K562 (cell line): ENCODE data around the gene PALM3. TPM values are rescaled to one million over a fixed set of nuclear protein-coding genes. Genes with fewer than 3 reads are reported as not detected.

Experiments
- ARNT ChIP-seq, 2 experiments: fragments of 450-650 bp; IDR thresholded peaks; 2 replicates each; pipeline ENCODE4 v1.6.1; 2016; ENCODE audit warnings: mild to moderate bottlenecking in 1 of 2
- BRD4 ChIP-seq: fragments of 200-600 bp; sonication (generic); IDR thresholded peaks from 2 replicates; pipeline ENCODE4 v1.6.1; 2017; ENCODE audit warnings: inconsistent platforms
- JUNB ChIP-seq: fragments of 450-650 bp; formaldehyde crosslinking; conservative IDR thresholded peaks from 2 replicates; pipeline ENCODE4 v1.4.0; 2020; ENCODE audit warnings: mild to moderate bottlenecking
- MTA2 ChIP-seq: fragments of 450-650 bp; IDR thresholded peaks from 2 replicates; pipeline ENCODE4 v1.6.1; 2016; ENCODE audit warnings: low read depth
- POLR2AphosphoS5 ChIP-seq: IDR thresholded peaks from 2 replicates; pipeline ENCODE4 v1.6.1; 2011; ENCODE audit warnings: mild to moderate bottlenecking, low read depth, low read length, moderate library complexity; ENCODE audit not compliant: control insufficient read depth, insufficient read depth
- TRIM24 ChIP-seq, 2 experiments: fragments of 450-650 bp; IDR thresholded peaks; 2 replicates each; pipeline ENCODE4 v1.6.1; 2016
- ZNF561 ChIP-seq: fragments of 450-650 bp; formaldehyde crosslinking; conservative IDR thresholded peaks from 2 replicates; pipeline ENCODE4 v1.4.0; 2020; ENCODE audit warnings: mild to moderate bottlenecking, moderate library complexity
- ZNF583 ChIP-seq: fragments of 250-450 bp; sonication (Bioruptor Pico); IDR thresholded peaks from 2 replicates; pipeline ENCODE4 v1.4.0; 2020
- polyA plus RNA-seq, 8 experiments: library from polyadenylated mRNA; depleted of rRNA in 4 of 8; stranded (reverse) in 5 of 8; unstranded in 3 of 8; fragments of >200 nt; fragmentation: Nextera tagmentation in 2 of 8; fragmentation: Illumina TruSeq in 1 of 8; extraction: Ambion mirVana in 2 of 8; extraction: Trizol in 1 of 8; gene quantifications; 2 replicates each; pipeline versions ENCODE4 v1.2.1 to v1.2.3, GENCODE V29; 2011 to 2014; ENCODE audit warnings: inconsistent platforms in 1 of 8, missing spikeins in 1 of 8
- total RNA-seq, 7 experiments: library from RNA; depleted of rRNA in 6 of 7; stranded (reverse); fragments of >200 nt in 6 of 7; fragmentation: Illumina TruSeq in 2 of 7; extraction: Trizol in 2 of 7; gene quantifications; 2 replicates each; pipeline versions ENCODE4 v1.2.1 to v1.2.3, GENCODE V29; 2011 to 2021; ENCODE audit warnings: low replicate concordance in 1 of 7
- TF ChIP-seq, protein P1 (sequence below): fragments of 150-350 bp; IDR thresholded peaks from 2 replicates; pipeline ENCODE4 v1.6.1; 2014; ENCODE audit warnings: low read depth, mild to moderate bottlenecking, low read length, borderline replicate concordance
- TF ChIP-seq, protein P2 (sequence below), 2 experiments: fragments of 450-650 bp; IDR thresholded peaks; 2 replicates each; pipeline ENCODE4 v1.6.1; 2016; ENCODE audit warnings: mild to moderate bottlenecking in 2 of 2, borderline replicate concordance in 1 of 2, low read depth in 1 of 2, moderate library complexity in 1 of 2
- TF ChIP-seq, protein P3 (sequence below): sonication (generic); formaldehyde crosslinking; IDR thresholded peaks from 2 replicates; pipeline ENCODE4 v1.5.0; 2020; ENCODE audit warnings: missing genetic modification reagents

Gene PALM3
- total and polyA plus RNA-seq, 9 of the 15 experiments (the other 6 are each of a cell fraction or from before 2014, with no cell fraction given): 0.07 to 9.3 (median 3.3) TPM

DNA sequence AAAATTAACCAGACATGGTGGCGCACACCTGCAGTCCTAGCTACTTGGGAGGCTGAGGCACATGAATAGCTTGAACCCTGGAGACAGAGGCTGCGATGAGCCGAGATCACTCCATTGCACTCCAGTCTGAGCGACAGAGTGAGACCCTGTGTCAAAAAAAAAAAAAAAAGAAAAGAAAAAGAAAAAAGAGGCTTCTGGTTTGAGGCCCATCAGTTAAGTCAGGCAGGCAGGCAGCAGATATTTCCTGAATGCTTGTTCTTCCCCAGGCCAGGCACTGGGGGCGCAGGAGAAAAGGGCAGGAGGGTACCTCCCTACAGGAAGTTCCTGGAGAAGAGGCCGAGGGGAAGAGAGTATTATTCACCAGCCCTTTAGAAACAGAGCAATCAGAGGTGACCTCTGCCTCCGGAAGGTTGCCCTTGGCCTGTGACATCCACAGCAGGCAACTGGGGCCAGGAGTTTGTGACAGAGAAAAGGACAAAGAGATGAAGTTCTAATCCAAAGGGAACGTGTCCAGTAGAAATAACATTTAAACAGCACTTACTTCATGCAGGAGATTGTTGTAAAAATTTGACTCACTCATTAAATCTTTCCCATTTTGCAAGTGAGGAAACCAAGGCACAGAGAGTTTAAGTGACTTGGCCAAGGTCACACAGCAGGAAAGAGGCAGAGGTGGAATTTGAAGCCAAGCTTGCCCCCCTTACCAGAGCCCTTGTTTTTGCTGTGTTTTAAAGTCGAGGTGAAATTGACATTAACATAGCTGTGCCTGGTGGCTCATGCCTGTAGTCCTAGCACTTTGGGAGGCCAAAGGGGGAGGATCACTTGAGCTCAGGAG, 38.3 kb downstream of the PALM3 start (continued):
- TF ChIP-seq JUNB (CRISPR knock-in tag) (no peak), ARNT (IDR thresholded peaks at IDR 0.05) (peak in 1 of 2 experiments; percentile 33; a peak in 1 of 4 replicates), ZNF583 (CRISPR knock-in tag) (no peak), POLR2AphosphoS5 (no peak), BRD4 (no peak), MTA2 (no peak), ZNF561 (CRISPR knock-in tag) (no peak), TRIM24 (IDR thresholded peaks at IDR 0.05) (peak in 1 of 2 experiments; percentile 62; a peak in 2 of 4 replicates)
- TF ChIP-seq, protein P1, sequence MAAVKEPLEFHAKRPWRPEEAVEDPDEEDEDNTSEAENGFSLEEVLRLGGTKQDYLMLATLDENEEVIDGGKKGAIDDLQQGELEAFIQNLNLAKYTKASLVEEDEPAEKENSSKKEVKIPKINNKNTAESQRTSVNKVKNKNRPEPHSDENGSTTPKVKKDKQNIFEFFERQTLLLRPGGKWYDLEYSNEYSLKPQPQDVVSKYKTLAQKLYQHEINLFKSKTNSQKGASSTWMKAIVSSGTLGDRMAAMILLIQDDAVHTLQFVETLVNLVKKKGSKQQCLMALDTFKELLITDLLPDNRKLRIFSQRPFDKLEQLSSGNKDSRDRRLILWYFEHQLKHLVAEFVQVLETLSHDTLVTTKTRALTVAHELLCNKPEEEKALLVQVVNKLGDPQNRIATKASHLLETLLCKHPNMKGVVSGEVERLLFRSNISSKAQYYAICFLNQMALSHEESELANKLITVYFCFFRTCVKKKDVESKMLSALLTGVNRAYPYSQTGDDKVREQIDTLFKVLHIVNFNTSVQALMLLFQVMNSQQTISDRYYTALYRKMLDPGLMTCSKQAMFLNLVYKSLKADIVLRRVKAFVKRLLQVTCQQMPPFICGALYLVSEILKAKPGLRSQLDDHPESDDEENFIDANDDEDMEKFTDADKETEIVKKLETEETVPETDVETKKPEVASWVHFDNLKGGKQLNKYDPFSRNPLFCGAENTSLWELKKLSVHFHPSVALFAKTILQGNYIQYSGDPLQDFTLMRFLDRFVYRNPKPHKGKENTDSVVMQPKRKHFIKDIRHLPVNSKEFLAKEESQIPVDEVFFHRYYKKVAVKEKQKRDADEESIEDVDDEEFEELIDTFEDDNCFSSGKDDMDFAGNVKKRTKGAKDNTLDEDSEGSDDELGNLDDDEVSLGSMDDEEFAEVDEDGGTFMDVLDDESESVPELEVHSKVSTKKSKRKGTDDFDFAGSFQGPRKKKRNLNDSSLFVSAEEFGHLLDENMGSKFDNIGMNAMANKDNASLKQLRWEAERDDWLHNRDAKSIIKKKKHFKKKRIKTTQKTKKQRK: no peak
- TF ChIP-seq, protein P2, sequence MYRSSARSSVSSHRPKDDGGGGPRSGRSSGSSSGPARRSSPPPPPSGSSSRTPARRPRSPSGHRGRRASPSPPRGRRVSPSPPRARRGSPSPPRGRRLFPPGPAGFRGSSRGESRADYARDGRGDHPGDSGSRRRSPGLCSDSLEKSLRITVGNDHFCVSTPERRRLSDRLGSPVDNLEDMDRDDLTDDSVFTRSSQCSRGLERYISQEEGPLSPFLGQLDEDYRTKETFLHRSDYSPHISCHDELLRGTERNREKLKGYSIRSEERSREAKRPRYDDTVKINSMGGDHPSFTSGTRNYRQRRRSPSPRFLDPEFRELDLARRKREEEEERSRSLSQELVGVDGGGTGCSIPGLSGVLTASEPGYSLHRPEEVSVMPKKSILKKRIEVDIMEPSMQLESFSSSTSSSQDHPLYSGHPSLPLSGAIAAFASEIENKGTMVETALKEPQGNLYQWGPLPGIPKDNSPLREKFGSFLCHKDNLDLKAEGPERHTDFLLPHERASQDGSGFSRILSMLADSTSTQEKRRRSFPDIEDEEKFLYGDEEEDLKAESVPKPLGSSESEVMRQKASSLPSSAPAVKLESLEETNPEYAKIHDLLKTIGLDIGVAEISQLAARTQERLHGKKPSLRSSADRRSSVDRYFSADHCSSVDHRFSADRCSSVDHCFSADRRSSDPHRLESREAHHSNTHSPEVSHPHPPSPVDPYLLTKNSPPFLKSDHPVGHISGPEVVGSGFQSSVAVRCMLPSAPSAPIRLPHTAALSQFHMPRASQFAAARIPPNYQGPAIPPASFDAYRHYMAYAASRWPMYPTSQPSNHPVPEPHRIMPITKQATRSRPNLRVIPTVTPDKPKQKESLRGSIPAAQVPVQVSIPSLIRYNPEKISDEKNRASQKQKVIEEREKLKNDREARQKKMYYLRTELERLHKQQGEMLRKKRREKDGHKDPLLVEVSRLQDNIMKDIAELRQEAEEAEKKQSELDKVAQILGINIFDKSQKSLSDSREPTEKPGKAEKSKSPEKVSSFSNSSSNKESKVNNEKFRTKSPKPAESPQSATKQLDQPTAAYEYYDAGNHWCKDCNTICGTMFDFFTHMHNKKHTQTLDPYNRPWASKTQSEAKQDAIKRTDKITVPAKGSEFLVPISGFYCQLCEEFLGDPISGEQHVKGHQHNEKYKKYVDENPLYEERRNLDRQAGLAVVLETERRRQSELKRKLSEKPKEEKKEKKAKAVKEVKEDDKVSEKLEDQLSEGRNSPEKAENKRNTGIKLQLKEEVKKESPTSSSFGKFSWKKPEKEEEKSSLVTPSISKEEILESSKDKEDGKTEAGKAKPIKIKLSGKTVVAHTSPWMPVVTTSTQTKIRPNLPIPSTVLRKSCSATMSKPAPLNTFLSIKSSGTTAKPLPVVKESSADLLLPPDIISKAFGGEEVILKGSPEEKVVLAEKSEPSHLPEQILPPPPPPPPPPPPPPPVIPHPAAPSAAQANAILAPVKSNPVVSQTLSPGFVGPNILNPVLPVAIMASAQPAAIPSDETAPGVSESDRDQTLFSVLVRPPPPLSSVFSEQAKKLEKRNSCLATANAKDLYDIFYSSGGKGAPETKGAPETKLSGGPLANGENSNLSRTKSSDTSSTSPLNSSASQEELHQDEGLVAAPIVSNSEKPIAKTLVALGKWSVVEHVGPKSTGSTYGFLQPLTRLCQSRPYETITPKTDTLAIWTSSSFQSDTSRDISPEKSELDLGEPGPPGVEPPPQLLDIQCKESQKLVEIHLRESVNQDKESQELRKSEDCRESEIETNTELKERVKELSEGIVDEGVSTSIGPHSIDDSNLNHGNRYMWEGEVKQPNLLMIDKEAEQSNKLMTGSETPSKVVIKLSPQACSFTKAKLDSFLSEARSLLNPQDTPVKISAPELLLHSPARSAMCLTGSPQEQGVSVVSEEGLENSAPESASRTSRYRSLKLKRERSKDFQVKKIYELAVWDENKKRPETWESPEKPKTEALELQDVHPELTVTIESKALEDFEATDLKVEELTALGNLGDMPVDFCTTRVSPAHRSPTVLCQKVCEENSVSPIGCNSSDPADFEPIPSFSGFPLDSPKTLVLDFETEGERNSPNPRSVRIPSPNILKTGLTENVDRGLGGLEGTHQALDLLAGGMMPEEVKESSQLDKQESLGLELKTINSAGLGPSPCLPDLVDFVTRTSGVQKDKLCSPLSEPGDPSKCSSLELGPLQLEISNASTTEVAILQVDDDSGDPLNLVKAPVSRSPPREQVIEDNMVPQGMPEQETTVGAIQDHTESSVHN (IDR thresholded peaks at IDR 0.05; ENCODE audit: borderline replicate concordance in 1 of 2, low read depth in 1 of 2): no peak
- TF ChIP-seq, protein P3, sequence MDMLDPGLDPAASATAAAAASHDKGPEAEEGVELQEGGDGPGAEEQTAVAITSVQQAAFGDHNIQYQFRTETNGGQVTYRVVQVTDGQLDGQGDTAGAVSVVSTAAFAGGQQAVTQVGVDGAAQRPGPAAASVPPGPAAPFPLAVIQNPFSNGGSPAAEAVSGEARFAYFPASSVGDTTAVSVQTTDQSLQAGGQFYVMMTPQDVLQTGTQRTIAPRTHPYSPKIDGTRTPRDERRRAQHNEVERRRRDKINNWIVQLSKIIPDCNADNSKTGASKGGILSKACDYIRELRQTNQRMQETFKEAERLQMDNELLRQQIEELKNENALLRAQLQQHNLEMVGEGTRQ (CRISPR knock-in tag): no peak
